SH-SY5Y (cell line): ENCODE measurements around the gene CTNNA3.

Source experiments
- GATA2 ChIP-seq: IDR thresholded peaks from 2 replicates; pipeline ENCODE4 v1.6.1; 2011; ENCODE audit warnings: mild to moderate bottlenecking, low read depth, low read length
- GATA3 ChIP-seq: IDR thresholded peaks from 2 replicates; pipeline ENCODE4 v1.6.1; 2011; ENCODE audit warnings: low read depth, mild to moderate bottlenecking, low read length, moderate library complexity

DNA sequence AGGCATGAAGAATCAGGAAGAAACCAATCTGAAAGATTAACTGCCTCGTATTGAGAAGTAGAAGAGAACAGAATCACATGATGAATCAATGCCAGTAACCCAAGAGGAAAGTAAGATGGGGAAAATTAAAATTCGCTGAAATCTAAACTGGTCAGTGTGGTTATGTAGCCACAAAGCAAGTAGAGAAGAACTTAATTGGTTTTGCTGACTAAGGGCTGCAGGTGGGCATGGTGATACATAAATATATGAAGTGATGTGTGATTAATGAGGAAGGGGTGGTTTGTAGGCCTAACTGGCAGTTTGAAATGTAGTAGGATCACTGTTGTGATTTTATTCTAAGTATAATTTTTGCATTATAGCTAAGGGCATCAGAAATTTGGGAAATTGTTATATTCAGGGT, 853.6 kb downstream of the CTNNA3 start:
- TF ChIP-seq GATA2 (no peak), GATA3 (no peak)
